DMS153 treated with DMSO at 0.1 percent for 48 hours (cell line): ENCODE measurements around the gene IRF2BP2.
"Not testable (repeated sequence)": the region's sequence is repeated elsewhere in the genome, so short reads cannot be mapped to it uniquely, and the experiment has no call there.

ENCODE experiments used
- DNase-seq: peaks from one replicate; lab custom pipeline; 2025; ENCODE audit not compliant: unreplicated experiment; lab: John Stamatoyannopoulos, UW

IRF2BP2 gene

DNA sequence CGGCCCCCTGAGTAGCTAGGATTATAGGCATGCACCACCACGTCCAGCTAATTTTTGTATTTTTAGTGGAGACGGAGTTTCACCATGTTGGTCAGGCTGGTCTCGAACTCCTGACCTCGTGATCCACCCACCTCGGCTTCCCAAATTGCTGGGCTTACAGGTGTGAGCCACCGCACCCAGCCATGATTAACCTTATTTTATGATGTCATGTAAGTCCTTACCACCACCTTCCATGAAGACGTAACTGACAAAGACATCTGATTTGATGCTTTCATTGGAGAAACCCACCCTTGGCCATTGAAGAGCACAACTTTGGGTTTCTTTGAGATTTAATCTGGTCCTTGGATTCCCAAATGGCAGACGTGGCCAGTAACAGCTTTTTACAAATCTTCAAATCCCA is 24.9 kb upstream of the IRF2BP2 start:
- not testable (repeated sequence) for DNase-seq

GRCh38 chr1:234634387-234634786 is 24.4 kb upstream of the IRF2BP2 start:
- no peak for DNase-seq

GRCh38 chr1:234633246-234634003 is 23.4 kb upstream of the IRF2BP2 start:
- no peak for DNase-seq

- DNase-seq, result no peak
These were observed 22.2 kb upstream of the IRF2BP2 start for GRCh38 chr1:234632225-234632624.

GRCh38 chr1:234631721-234632125 is 21.7 kb upstream of the IRF2BP2 start:
- DNase-seq, result no peak

- DNase-seq, result no peak
These were observed 19.0 kb upstream of the IRF2BP2 start for GRCh38 chr1:234629026-234629425.

- DNase-seq, result no peak
These were observed 18.1 kb upstream of the IRF2BP2 start for GRCh38 chr1:234628089-234628488.

GRCh38 chr1:234627009-234627950 is 17.3 kb upstream of the IRF2BP2 start:
- DNase-seq, result no peak

- DNase-seq, result no peak
These were observed 16.4 kb upstream of the IRF2BP2 start for GRCh38 chr1:234626391-234626790.

DNA sequence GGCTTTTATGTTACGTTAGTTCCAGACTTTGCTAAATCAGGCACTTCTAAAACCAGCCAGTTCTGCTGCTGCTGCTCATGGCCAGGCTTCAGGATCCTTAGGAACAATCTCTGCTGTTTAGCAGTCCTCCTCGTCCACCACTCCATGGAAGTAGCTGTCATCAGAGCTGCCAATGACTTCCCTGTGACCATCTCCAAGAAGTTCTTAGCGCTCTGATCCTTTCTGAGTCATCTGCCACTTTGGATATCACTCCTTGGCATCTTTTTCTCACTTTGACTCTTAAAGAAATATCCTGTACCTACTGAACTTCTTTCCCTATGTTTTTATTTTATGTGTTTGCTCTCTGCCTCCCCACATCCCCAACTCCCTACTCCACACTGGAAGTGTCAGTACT is 14.7 kb upstream of the IRF2BP2 start:
- no peak for DNase-seq

DNA sequence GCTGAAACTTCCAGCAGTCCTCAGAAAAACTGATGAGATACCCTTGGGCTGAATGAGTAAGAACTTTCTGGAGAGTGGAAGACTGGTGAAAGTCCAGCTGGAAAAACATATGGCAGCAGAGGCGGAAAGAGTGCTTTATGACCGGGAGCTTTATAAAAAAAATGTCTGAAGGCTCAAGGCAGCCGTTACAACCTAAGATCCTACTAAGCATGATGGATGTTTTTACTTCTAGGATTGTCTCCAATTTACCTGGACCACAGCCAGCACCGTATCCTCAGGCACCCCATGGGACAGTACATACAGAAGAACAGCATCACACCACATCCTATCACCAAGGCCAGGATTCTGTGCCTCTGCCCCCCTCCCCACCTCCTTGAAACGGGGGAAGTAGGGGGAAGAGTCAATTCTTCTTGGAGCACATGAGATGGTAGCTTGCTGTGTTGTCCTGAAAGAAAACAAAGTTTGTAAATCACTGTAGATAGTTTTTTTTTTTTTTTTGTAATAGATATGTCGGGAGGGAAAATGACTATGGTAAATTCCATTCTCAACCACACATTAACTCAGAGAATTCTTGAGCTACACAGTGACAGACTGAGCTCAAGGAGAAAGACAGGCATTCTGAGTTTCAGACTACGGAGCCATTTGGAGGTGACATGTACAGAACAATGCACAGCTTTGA is 11.8 kb upstream of the IRF2BP2 start:
- DNase-seq, result no peak

GRCh38 chr1:234621127-234621468 is 11.1 kb upstream of the IRF2BP2 start:
- no peak for DNase-seq

GRCh38 chr1:234620272-234621126 is 10.5 kb upstream of the IRF2BP2 start:
- no peak for DNase-seq

DNA sequence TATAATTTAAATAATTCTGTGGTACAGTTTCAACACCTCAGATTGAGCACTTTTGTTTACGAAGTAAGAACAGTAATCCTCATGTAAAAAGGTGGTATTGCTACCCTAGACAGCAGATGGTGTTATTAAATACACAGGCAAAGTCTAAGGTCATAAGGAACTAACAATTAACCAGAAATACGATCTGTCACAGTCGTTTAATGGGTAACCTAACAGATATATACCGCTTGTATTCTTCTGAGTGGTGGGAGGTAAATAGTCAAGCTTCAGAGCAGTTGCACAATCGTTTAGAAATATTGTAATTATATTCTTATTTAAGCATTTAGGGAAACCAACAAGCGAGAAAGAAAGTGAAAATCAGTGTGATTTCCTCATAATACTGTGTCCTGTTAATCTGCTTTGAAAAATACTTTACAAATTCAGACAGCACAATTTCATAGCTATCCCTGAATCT is 9.8 kb upstream of the IRF2BP2 start:
- peak; percentile 56 for DNase-seq

GRCh38 chr1:234619071-234619480 is 9.1 kb upstream of the IRF2BP2 start:
- DNase-seq, result no peak

DNA sequence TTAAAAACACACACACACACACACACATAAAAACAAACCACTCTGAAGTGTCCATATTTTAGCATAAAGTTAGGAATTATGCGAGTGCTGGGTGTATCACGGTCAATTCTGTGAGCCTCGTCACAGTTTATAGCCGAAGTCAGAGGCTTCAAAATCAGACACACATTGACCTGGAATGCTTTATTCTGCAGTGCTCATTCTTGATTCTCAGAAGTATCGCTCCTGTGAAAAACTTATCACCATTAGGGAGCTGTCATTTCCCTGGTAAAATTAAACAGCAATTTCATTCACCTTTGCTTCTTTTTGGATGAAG is 8.7 kb upstream of the IRF2BP2 start:
- DNase-seq, result no peak

GRCh38 chr1:234617986-234618736 is 8.2 kb upstream of the IRF2BP2 start:
- no peak for DNase-seq

DNA sequence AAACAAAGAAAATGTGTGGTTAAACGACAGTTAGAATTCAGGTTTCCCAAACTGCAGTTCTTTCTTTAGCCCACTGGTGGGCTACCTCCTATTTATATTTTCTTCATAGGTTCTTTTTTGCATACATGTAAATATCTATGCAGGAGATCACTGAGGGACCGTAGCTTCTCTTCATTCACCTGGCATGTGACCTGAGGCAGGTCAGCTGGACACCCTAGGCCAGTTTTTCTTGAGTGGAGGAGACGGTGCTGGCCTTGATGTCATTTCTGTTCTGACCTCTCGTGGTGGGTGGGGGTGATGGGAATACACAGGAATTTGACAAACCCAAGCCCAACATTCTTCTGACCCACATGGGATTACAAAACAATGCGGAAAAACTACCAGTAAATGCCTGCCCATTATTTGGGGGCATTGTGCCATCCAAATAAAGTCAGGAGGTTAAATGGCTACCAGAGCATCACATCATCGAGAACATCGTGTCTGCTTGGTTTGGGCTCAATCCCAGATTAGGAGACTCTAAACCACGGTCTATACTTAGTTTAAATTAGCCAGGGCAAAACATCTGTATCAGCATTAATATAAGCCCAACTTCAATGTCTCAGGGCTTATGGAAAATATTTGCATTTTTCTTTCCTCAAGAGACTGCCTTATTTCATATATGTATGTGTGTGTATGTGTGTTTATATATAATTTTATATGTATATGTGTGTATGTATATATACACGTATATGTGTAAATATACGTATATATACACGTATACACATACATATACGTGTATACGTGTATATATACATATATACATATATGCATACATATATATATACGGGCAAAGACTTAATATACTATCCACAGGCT is 7.4 kb upstream of the IRF2BP2 start:
- DNase-seq, result no peak

DNA sequence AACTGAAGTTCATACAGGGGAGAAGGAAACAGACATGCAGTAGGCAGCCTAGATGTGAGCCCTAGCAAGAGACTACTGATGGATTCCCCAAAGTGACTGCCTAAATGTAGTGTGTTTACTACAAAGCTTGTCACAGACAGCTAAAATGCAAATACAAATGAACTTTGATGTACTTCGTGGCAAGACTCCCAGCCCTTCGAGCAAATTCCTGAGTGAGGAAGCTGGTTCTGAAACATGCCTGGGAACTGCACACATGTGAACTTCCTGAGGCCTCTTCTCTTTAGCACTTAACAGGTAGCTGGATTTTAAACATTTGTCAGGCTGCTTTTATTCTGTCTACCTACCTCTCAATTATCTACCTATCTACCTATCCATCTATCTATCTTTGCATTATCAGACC is 6.7 kb upstream of the IRF2BP2 start:
- DNase-seq, result no peak
